Measurements from ENCODE around the gene IFT88.

- TF ChIP-seq CTCF (IDR thresholded peaks at IDR 0.05): no peak
- no peak for TF ChIP-seq POLR2A (IDR thresholded peaks at IDR 0.05)
These were observed 4.7 kb downstream of the IFT88 start for GRCh38 chr13:20571676-20572075.
